HG03025 (cell line): Measurements from ENCODE around the gene SCN4B.
A peak's percentile ranks its signal among the peaks of the same experiment; 100 is the strongest.

ENCODE experiments used
- ATAC-seq: cut with Tn5 transposase; IDR thresholded peaks from one replicate; pipeline ENCODE4 v1.9.1; 2021; ENCODE audit warnings: mild to moderate bottlenecking, moderate library complexity; ENCODE audit not compliant: unreplicated experiment, low FRiP score

SCN4B gene

GRCh38 chr11:118155776-118156530 lies 3.3 kb upstream of the SCN4B start:
- no peak for ATAC-seq

DNA sequence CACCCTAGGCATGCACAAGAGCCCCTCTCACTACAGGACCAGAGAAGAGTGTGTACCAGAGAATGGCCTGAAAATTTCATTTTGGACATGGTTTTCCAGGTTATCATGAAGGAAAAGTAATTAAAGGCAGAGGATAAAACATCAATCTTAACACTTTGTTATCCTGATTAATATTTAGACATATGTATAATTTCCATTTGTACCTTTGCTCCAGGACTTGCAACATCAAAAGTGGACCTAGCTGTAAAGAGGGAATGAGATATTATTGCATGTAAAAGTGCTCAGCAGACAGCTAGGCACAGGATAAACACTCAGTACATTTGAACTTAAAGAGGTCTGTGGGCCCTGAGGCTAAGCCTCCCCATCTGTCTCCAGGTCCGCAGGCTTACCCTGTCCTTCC lies 2.0 kb upstream of the SCN4B start:
- no peak for ATAC-seq

DNA sequence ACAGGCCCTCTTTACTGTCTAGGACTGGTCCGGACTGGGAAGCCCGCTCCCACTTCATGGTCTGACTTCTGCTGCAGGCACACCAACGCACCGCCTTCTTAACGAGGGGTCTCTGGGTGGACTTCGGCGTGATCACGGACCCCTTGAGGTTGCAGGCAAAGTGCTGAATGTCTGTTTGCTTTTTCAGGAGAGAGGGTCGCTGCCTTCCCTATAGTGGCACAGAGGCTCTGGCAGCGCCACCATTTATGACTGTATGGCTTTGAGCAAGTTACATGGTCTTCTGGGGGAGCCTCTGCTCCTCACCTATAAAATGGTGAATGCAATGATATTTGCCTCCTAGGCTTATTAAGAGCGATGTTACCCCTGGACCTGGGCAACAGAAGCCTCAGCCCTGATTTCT lies 1.4 kb upstream of the SCN4B start:
- ATAC-seq = no peak

GRCh38 chr11:118153516-118153915 lies 893 bp upstream of the SCN4B start:
- no peak for ATAC-seq

DNA sequence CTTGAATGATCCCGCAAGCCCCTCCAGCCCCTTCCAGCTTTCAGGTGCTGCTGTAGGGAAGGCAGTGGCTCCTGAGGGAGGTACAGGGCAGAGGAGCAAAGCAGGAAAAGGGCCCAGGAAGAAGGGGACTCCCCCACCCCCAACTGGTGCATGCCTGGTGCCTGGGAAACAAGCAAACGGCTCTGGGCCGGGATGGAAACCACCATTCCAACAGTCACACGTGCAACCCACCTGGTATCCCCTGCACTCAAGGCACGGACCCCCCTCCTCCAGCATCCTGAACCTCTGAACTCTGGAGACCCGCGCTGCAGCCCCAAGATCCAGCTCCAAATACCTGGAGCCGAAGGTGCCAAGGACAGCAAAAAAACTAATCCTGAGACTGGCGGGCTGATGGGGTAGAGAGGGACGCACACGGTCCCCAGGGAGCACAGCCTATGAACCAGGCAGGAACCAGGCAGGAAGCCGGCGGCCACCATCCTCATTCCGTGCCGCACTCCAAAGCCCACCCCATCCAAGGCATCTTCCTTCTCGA lies 537 bp downstream of the SCN4B start:
- no peak for ATAC-seq

DNA sequence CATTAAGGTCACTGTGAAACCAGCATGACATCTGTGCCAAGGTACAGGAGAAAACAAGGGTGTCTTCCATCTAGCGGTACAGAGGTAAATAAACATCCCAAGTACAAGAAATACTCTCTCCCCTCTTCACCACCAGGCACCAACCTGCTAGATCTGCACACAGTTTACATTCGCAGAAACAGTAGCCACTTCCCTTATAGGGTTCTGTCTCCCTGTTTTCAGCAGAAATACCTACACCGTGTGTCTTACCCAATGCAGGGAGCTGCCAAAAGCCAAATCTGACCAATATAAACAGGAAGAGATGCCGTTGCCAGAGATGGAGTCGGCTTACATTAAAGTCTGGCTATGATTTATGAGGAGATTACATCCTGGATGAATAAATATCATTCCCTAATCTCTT lies 1.2 kb downstream of the SCN4B start:
- ATAC-seq = no peak

GRCh38 chr11:118149493-118149892 lies 3.1 kb downstream of the SCN4B start:
- no peak for ATAC-seq

GRCh38 chr11:118148856-118149255 lies 3.8 kb downstream of the SCN4B start:
- ATAC-seq = no peak

- no peak for ATAC-seq
These were observed 4.4 kb downstream of the SCN4B start for GRCh38 chr11:118148240-118148639.

DNA sequence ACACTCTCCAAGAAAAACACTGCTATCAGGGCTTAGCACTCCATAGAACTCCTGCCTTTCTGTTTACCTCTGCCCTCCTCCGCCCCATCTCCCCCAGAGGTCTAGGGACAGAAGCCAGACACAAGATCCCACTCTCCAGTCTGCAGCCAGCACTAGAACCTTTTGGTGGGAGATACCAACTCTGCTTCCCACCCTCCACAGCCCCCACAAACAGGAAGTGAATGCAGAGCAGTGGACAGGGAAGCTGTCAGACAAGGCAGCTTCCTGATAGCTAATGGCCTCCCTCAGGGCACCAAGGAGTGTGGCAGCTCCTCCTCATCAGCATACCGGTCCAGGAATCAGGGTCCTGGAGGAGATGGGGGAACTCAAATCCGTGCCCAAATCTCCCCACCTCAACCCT lies 5.1 kb downstream of the SCN4B start:
- ATAC-seq = no peak

DNA sequence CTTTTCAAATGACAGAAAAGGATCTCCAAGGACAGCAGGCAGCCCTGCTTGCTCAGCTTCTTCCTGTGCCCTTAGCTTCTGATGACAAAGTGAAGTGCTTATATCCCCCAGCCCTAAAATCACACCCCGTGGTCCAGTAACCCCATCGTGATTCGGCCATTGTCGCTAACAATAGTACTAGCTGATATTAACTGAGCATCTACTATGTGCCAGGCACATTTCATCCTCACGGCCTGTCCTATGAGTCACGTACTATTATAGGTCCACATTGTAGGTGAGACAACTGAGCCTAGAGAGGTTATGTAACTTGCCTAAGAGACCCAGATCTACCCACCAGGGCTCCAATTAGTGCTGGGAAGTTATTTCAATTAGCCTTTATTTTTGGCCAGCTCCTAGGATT lies 6.1 kb downstream of the SCN4B start:
- no peak for ATAC-seq

DNA sequence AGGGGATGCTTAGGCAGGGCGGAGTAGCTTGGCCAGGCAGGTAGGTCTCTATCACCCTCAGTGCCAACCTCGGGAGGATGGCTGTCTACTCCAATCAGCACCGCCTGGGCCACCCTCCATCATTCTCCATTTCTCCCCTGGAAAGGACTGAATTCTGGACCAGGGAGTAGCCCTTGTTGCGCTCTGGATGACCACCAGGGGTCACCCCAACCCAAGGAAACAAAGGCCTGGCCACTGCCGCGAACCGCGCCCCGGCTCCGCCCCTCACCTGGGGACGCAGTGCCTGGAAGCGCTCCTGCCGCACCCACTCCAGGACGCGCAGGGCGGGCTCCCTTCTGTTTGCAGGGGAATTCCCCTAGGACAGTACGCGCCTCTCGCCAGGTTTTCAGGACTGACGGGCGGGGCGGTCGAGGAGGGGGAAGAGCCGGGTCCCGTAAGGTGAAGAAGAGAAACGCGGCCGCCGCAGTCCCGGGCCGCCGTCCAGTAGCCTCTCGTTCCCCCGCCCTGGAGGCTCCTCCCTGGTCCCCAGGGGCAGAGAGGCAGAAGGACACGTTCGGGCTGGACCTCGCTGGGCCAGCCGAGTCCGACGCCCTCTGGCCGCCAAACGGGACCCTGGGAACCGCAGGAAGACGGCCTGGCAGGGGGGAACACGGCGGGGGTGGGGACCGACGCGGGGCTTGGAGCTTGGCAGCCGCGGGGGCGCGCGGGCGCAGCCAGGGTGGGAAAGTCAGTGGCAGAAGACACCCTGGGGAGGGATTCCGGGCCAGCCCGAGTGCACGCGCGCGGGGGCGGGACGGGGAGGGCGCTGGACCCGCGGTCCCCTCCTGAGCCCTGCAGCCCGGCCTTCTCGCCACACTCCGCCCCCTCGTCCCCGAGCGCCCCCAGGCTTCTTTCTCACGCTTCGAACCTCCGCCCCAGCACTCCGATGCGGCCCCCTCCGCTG lies 7.1 kb downstream of the SCN4B start:
- ATAC-seq = peak; percentile 73

DNA sequence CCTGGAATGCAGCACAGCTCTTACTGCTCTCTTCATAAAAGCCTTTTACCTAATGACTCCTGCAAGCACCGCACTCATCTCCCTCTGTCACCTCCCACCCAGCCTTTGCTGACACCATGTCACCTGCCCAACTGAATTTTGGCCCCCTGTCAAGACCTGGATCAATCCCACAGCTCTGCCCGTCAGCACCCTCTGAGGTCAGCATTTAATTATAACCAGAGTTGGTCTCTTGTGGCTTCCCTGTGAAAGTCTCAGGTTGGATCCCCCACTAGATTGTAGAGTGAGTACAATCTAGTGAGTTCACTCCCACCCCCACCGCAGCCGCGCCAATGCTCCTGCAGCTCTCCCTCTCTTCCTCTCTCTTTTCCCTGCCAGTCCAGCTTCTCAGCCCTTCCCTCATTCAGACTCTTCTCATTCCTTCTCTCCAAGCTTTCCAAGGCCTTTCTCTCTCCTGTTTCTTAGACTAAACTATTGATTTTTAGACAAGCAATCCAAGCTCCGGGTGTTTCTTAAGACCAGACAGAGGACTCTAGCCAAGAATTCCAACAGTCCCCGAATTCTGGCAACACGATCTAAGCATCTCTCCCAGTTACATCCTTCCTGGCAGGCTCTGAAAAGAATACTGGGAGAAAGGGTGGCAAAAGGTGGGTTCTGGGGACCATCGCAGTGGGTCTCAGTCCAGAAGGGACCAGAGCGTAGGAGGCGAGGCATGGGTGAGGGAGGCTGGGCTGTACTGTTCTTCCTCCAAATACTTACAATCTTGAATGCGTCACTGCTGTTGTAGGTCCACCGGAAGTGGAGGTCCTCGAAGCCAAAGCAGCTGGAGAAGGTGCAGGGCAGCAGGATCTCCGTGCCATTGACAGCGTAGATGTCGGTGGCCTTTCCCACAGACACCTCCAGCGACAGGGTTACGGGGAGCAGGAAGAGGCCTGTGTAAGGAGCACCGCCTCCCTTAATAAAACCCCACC lies 8.0 kb downstream of the SCN4B start:
- ATAC-seq = no peak

DNA sequence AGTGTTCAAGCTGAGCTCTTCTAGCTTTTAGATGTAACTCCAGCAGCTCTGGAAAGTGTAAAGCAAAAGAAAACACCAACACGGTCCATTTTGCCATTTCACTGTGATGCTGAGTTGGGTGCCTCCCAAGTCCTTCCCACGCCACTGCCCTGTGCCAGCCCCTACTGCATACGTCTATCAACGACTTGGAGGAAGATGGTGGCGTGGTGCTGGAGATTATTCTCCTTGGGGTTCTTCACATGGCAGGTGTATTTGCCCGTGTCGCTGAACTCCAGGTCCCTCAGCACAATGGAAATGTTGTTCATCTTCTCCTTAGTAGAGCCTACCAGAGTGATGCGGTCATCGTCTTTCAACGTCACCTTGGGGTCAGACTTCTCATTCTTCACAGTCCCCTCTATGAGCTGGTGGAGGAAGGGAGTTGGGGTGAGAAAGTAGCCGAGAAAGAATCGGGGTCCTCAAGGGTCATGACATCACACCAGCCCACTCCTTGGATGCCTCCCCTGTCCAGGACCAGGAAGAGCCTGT lies 8.9 kb downstream of the SCN4B start:
- ATAC-seq = no peak

DNA sequence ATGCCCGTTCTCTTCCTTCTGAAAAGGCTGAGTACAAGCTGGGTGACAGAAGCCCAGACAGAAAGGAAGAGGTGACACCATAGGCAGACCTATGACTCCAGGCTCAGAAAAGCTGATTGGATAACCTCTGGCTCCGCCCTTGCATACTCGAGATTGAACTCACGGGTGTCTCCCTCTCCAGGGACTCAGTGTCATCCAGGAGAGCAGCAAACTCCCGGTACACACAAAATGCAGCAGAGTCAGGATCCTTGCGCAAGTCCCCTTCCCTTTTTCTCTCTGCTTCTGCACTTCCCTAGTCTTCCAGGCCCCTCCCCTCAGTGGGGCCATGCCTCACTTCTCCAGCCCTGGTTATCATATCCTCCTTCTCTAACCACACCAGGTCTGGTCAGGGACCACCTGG lies 9.8 kb downstream of the SCN4B start:
- no peak for ATAC-seq

DNA sequence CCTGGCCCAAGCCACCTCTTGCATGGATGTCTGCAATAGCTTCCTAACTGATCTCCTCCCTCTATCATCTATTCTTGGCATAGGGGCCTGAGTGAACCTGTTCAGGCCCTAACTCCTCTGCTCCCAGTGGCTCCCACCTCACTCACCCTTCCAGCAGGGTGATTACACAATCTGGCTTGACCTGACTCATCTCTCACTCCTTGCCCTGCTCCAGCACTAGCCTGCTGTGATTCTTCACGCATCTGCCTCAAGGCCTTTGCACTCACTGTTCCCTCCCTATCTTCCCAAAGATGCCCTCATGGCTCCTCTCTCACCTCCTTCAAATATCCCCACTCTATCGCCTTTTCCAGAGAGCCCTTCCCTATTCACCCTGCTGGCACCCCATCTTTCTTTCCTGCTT lies 10.5 kb downstream of the SCN4B start:
- no peak for ATAC-seq

- ATAC-seq = no peak
These were observed 13.0 kb downstream of the SCN4B start for GRCh38 chr11:118139578-118139977.

- no peak for ATAC-seq
These were observed 13.7 kb downstream of the SCN4B start for GRCh38 chr11:118138839-118139420.

DNA sequence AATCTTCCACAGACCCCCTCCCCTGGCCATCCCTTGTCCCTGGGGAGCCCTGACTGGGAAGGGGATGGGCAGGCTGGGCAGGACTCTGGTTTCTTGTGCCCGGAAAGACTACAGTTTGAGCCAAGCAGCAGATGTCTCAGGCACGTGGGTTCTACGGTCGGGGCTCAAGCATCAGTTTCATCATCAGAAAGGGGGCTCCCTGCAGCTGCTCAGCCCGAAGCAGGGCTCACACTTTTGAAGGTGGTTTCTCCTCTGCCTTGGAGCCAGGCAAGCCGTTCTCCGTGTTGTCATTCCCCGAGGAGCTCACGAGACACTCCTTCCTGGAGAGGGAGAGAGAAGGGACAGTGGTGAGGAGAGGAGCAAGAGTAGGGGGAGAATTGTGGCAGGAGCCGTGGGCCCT lies 15.8 kb downstream of the SCN4B start:
- no peak for ATAC-seq

GRCh38 chr11:118136341-118136740 lies 16.3 kb downstream of the SCN4B start:
- no peak for ATAC-seq
